ENCODE data around the gene ANKDD1A. TPM values are rescaled to one million over a fixed set of nuclear protein-coding genes. Genes with fewer than 3 reads are reported as not detected.
A peak's percentile ranks its signal among the peaks of the same experiment; 100 is the strongest.

Gene ANKDD1A
- total RNA-seq, 1 experiment from 2014 or later = 6.8 TPM

- DNase-seq (ENCODE audit: low read depth, low spot score) (no peak), ATAC-seq (no peak)
- Histone ChIP-seq H3K27me3 (ENCODE audit: control insufficient read depth, insufficient read depth, low read length) (no peaks in the 10 kb centered on the region), H3K4me1 (ENCODE audit: control insufficient read depth, insufficient read depth, low read length) (peaks cover 24% of the 10 kb centered on the region), H3K27ac (ENCODE audit: low read length) (no peak overlapping the region), H3K9me3 (ENCODE audit: control insufficient read depth, insufficient read depth, low read depth, low read length) (no peaks in the 10 kb centered on the region), H3K4me3 (ENCODE audit: low read depth in 2 of 2, low read length in 2 of 2) (no peak overlapping the region), H3K36me3 (ENCODE audit: control insufficient read depth, insufficient read depth, low read length) (no peaks in the 10 kb centered on the region)
- BruUV-seq (replicated peaks) = no TSS peak
- TF ChIP-seq POLR2AphosphoS5 (IDR thresholded peaks at IDR 0.05; ENCODE audit: low read depth, low read length) (no peak), SIN3A (IDR thresholded peaks at IDR 0.05; ENCODE audit: borderline replicate concordance, insufficient read depth, low read depth, low read length) (no peak), REST (IDR thresholded peaks at IDR 0.05; ENCODE audit: insufficient read depth in 1 of 2, low read depth in 2 of 2, low read length in 1 of 2) (no peak), TCF7L2 (IDR thresholded peaks at IDR 0.05; ENCODE audit: low read depth, low read length) (no peak), CTCF (IDR thresholded peaks at IDR 0.05) (no peak)
- in situ Hi-C loops (cut with HindIII; ENCODE audit: low pct_unique_long_range_greater_than_20kb, low sequenced_read_pairs) = no loop called here
- POLR2A ChIA-PET = no interaction called here
- intact Hi-C loops (cut with micrococcal nuclease; ENCODE audit: unreplicated experiment) = no loop called here
- CTCF ChIA-PET = no interaction called here
Observed at GRCh38 chr15:64893481-64894394, 18.0 kb upstream of the ANKDD1A start.

- ChIA-PET CTCF (interaction anchor here (0.6 kb wide), 1 partner anchor 136 kb away, joined by 10 read pairs; no protein-coding TSS in a partner anchor), POLR2A (no interaction called here)
- H3K4me1 ChIP-seq (ENCODE audit: control insufficient read depth, insufficient read depth, low read length) = peaks cover 24% of the 10 kb centered on the region
- H3K27ac ChIP-seq (ENCODE audit: low read length) = 0 out of 2 replicates have a peak overlapping the region, but pooled peaks have one; percentile 66
- no peak for TF ChIP-seq POLR2AphosphoS5 (IDR thresholded peaks at IDR 0.05; ENCODE audit: low read depth, low read length)
- no peak for TF ChIP-seq CTCF (IDR thresholded peaks at IDR 0.05)
- no peak for TF ChIP-seq TCF7L2 (IDR thresholded peaks at IDR 0.05; ENCODE audit: low read depth, low read length)
- no peak for TF ChIP-seq REST (IDR thresholded peaks at IDR 0.05; ENCODE audit: insufficient read depth in 1 of 2, low read depth in 2 of 2, low read length in 1 of 2)
- TF ChIP-seq SIN3A (IDR thresholded peaks at IDR 0.05; ENCODE audit: borderline replicate concordance, insufficient read depth, low read depth, low read length) = no peak
- no peaks in the 10 kb centered on the region for H3K36me3 ChIP-seq (ENCODE audit: control insufficient read depth, insufficient read depth, low read length)
- H3K27me3 ChIP-seq (ENCODE audit: control insufficient read depth, insufficient read depth, low read length) = no peaks in the 10 kb centered on the region
- BruUV-seq (replicated peaks) = no TSS peak
- in situ Hi-C loops (cut with HindIII; ENCODE audit: low pct_unique_long_range_greater_than_20kb, low sequenced_read_pairs) (no loop called here), intact Hi-C loops (cut with micrococcal nuclease; ENCODE audit: unreplicated experiment) (no loop called here)
- DNase-seq (ENCODE audit: low read depth, low spot score) = no peak
- H3K4me3 ChIP-seq (ENCODE audit: low read depth in 2 of 2, low read length in 2 of 2) = no peak overlapping the region
- no peaks in the 10 kb centered on the region for H3K9me3 ChIP-seq (ENCODE audit: control insufficient read depth, insufficient read depth, low read depth, low read length)
- no peak for ATAC-seq
Observed at GRCh38 chr15:64894395-64895056, 17.2 kb upstream of the ANKDD1A start.

Data from Panc1 (cell line).